Activated CD4-positive, alpha-beta T cell treated with anti-CD3 and anti-CD28 coated beads, Interleukin-2, amount 10 ng/mL, durations not matched to agents 7 days and 5 days (primary cell): Measurements from ENCODE around the gene PSENEN. TPM values are rescaled to one million over a fixed set of nuclear protein-coding genes. Genes with fewer than 3 reads are reported as not detected.

Experiments
- CTCF ChIA-PET: fragments of 350-600 bp; sonication (Branson Sonifier 250); formaldehyde crosslinking; loops from one replicate; lab custom pipeline; 2021; ENCODE audit warnings: antibody characterized with exemption; lab: Charles Lee
- POLR2A ChIA-PET: fragments of 350-600 bp; sonication (Branson Sonifier 250); formaldehyde crosslinking; loops from one replicate; lab custom pipeline; 2021; ENCODE audit warnings: antibody characterized with exemption; lab: Charles Lee
- DNase-seq: peaks from one replicate; pipeline ENCODE4 v3.0.0-alpha.2; 2020
- H3K27ac Mint-ChIP-seq: one replicate; pipeline ENCODE4 v1.8.0; 2021; ENCODE audit warnings: mild to moderate bottlenecking, moderate library complexity, mixed read lengths
- H3K27me3 Mint-ChIP-seq: one replicate; pipeline ENCODE4 v1.8.0; 2021; ENCODE audit warnings: mixed read lengths
- H3K36me3 Mint-ChIP-seq: one replicate; pipeline ENCODE4 v1.8.0; 2021; ENCODE audit warnings: low read depth, mixed read lengths
- H3K4me1 Mint-ChIP-seq: one replicate; pipeline ENCODE4 v1.8.0; 2021; ENCODE audit warnings: mixed read lengths
- H3K4me3 Mint-ChIP-seq: one replicate; pipeline ENCODE4 v1.8.0; 2021; ENCODE audit warnings: mild to moderate bottlenecking, moderate library complexity, mixed read lengths
- H3K9me3 Mint-ChIP-seq: one replicate; pipeline ENCODE4 v1.8.0; 2021; ENCODE audit warnings: mixed read lengths
- total RNA-seq, 2 experiments: library from RNA; stranded (reverse); gene quantifications; one replicate each; pipeline ENCODE4 v1.2.3, GENCODE V29; 2021

PSENEN gene
- total RNA-seq, 2 experiments from 2014 or later: 41.7 to 46.3 TPM

- Mint-ChIP-seq H3K27me3 (no peaks in the 10 kb centered on the region), H3K4me3 (no peak overlapping the region), H3K9me3 (no peaks in the 10 kb centered on the region), H3K4me1 (peaks cover 2% of the 10 kb centered on the region), H3K27ac (no peak overlapping the region), H3K36me3 (peaks cover 54% of the 10 kb centered on the region)
- ChIA-PET CTCF (no interaction called here), POLR2A (no interaction called here)
- no peak for DNase-seq
These were observed 14.1 kb upstream of the PSENEN start for GRCh38 chr19:35731353-35731752.

- H3K36me3 Mint-ChIP-seq: peaks cover 53% of the 10 kb centered on the region
- ChIA-PET CTCF (interaction anchor here (0.7 to 0.9 kb wide), 2 partner anchors 9 kb away, joined by 3 read pairs; no protein-coding TSS in a partner anchor), POLR2A (no interaction called here)
- H3K4me3 Mint-ChIP-seq: no peak overlapping the region
- H3K9me3 Mint-ChIP-seq: no peaks in the 10 kb centered on the region
- peaks cover 5% of the 10 kb centered on the region for H3K4me1 Mint-ChIP-seq
- no peak for DNase-seq
- no peaks in the 10 kb centered on the region for H3K27me3 Mint-ChIP-seq
- H3K27ac Mint-ChIP-seq: no peak overlapping the region
These were observed 13.6 kb upstream of the PSENEN start for GRCh38 chr19:35731779-35732405.

GRCh38 chr19:35732540-35733179 lies 12.8 kb upstream of the PSENEN start:
- CTCF ChIA-PET: interaction anchor here (0.7 to 0.9 kb wide), 2 partner anchors 8 to 9 kb away, joined by 3 read pairs; no protein-coding TSS in a partner anchor
- peaks cover 55% of the 10 kb centered on the region for H3K36me3 Mint-ChIP-seq

GRCh38 chr19:35733180-35734125 lies 12.0 kb upstream of the PSENEN start:
- ChIA-PET CTCF (no interaction called here), POLR2A (no interaction called here)
- no peaks in the 10 kb centered on the region for H3K27me3 Mint-ChIP-seq
- no peaks in the 10 kb centered on the region for H3K9me3 Mint-ChIP-seq
- H3K4me1 Mint-ChIP-seq: peaks cover 12% of the 10 kb centered on the region
- H3K27ac Mint-ChIP-seq: no peak overlapping the region
- DNase-seq: no peak
- peaks cover 54% of the 10 kb centered on the region for H3K36me3 Mint-ChIP-seq
- H3K4me3 Mint-ChIP-seq: no peak overlapping the region

More at GRCh38 chr19:35732540-35733179, 12.8 kb upstream of the PSENEN start:
- POLR2A ChIA-PET: interaction anchor here (0.6 kb wide), 1 partner anchor 54 kb away, joined by 4 read pairs; no protein-coding TSS in a partner anchor
- Mint-ChIP-seq H3K9me3 (no peaks in the 10 kb centered on the region), H3K4me1 (peaks cover 12% of the 10 kb centered on the region), H3K4me3 (no peak overlapping the region), H3K27me3 (no peaks in the 10 kb centered on the region), H3K27ac (no peak overlapping the region)
- DNase-seq: no peak

GRCh38 chr19:35734273-35734672 lies 11.2 kb upstream of the PSENEN start:
- ChIA-PET CTCF (no interaction called here), POLR2A (no interaction called here)
- no peak overlapping the region for H3K4me3 Mint-ChIP-seq
- H3K36me3 Mint-ChIP-seq: peaks cover 49% of the 10 kb centered on the region
- H3K9me3 Mint-ChIP-seq: no peaks in the 10 kb centered on the region
- no peak overlapping the region for H3K27ac Mint-ChIP-seq
- no peak for DNase-seq
- no peaks in the 10 kb centered on the region for H3K27me3 Mint-ChIP-seq
- H3K4me1 Mint-ChIP-seq: peaks cover 16% of the 10 kb centered on the region

GRCh38 chr19:35734889-35735288 lies 10.6 kb upstream of the PSENEN start:
- Mint-ChIP-seq H3K4me3 (no peak overlapping the region), H3K9me3 (no peaks in the 10 kb centered on the region), H3K4me1 (peaks cover 21% of the 10 kb centered on the region), H3K27ac (no peak overlapping the region), H3K36me3 (peaks cover 45% of the 10 kb centered on the region), H3K27me3 (no peaks in the 10 kb centered on the region)
- ChIA-PET CTCF (no interaction called here), POLR2A (no interaction called here)
- DNase-seq: no peak

GRCh38 chr19:35736913-35737886 lies 8.3 kb upstream of the PSENEN start:
- no peaks in the 10 kb centered on the region for H3K27me3 Mint-ChIP-seq
- POLR2A ChIA-PET: no interaction called here
- H3K4me3 Mint-ChIP-seq: no peak overlapping the region
- H3K36me3 Mint-ChIP-seq: peaks cover 30% of the 10 kb centered on the region
- peaks cover 28% of the 10 kb centered on the region for H3K4me1 Mint-ChIP-seq
- DNase-seq: peak; percentile 48
- no peaks in the 10 kb centered on the region for H3K9me3 Mint-ChIP-seq
- H3K27ac Mint-ChIP-seq: no peak overlapping the region
- CTCF ChIA-PET: interaction anchor here (0.6 to 2.2 kb wide), 11 partner anchors 8 to 393 kb away, joined by 3 to 13 read pairs (median 3); partner anchors contain the start of genes ALKBH6, LIN37, PSENEN and U2AF1L4

- Mint-ChIP-seq H3K4me3 (no peak overlapping the region), H3K4me1 (peaks cover 38% of the 10 kb centered on the region), H3K27ac (no peak overlapping the region), H3K9me3 (no peaks in the 10 kb centered on the region), H3K36me3 (peaks cover 38% of the 10 kb centered on the region), H3K27me3 (no peaks in the 10 kb centered on the region)
- ChIA-PET POLR2A (interaction anchor here (0.6 kb wide), 1 partner anchor 10 kb away, joined by 3 read pairs; the partner anchor contains the start of gene LIN37), CTCF (interaction anchor here (0.6 to 2.2 kb wide), 7 partner anchors 7 to 392 kb away, joined by 3 to 13 read pairs (median 4); partner anchors contain the start of genes ALKBH6, PSENEN and U2AF1L4)
- DNase-seq: no peak
These were observed 7.2 kb upstream of the PSENEN start for GRCh38 chr19:35738021-35738886.

- POLR2A ChIA-PET: no interaction called here
- Mint-ChIP-seq H3K27ac (no peak overlapping the region), H3K4me1 (peaks cover 41% of the 10 kb centered on the region)
These were observed 6.6 kb upstream of the PSENEN start for GRCh38 chr19:35738887-35739229.

GRCh38 chr19:35739275-35740107 lies 6.0 kb upstream of the PSENEN start:
- DNase-seq: no peak
- Mint-ChIP-seq H3K9me3 (no peaks in the 10 kb centered on the region), H3K36me3 (peaks cover 36% of the 10 kb centered on the region), H3K4me3 (peak overlapping the region; percentile 88), H3K4me1 (peaks cover 47% of the 10 kb centered on the region), H3K27ac (peak overlapping the region; percentile 47), H3K27me3 (no peaks in the 10 kb centered on the region)
- ChIA-PET CTCF (interaction anchor here (0.8 to 2.3 kb wide), 10 partner anchors 9 to 192 kb away, joined by 3 to 11 read pairs (median 4); partner anchors contain the start of genes LIN37 and ZBTB32), POLR2A (no interaction called here)

More at GRCh38 chr19:35738887-35739229, 6.6 kb upstream of the PSENEN start:
- no peak for DNase-seq
- CTCF ChIA-PET: interaction anchor here (1.0 to 2.3 kb wide), 4 partner anchors 9 to 35 kb away, joined by 3 to 11 read pairs (median 6); partner anchors contain the start of genes LIN37 and ZBTB32
- Mint-ChIP-seq H3K9me3 (no peaks in the 10 kb centered on the region), H3K4me3 (no peak overlapping the region), H3K27me3 (no peaks in the 10 kb centered on the region), H3K36me3 (peaks cover 38% of the 10 kb centered on the region)
